Endothelial cell of umbilical vein (primary cell): ENCODE measurements around the gene DDIT3. TPM values are rescaled to one million over a fixed set of nuclear protein-coding genes. Genes with fewer than 3 reads are reported as not detected.

ENCODE experiments used
- BruUV-seq: library from RNA; stranded (reverse); fragments of 400-500 nt; replicated peaks from 2 replicates; lab custom pipeline; 2021; lab: Mats Ljungman, UMichigan
- CTCF ChIA-PET: fragments of 300-600, 350-600 bp; sonication (Branson Sonifier 250); formaldehyde crosslinking; loops from one replicate; lab custom pipeline; 2021; ENCODE audit warnings: antibody characterized with exemption, inconsistent platforms; lab: Charles Lee
- POLR2A ChIA-PET: fragments of 300-600, 350-600 bp; sonication (Branson Sonifier 250); formaldehyde crosslinking; loops from one replicate; lab custom pipeline; 2021; ENCODE audit warnings: antibody characterized with exemption, inconsistent platforms; lab: Charles Lee
- DNase-seq: peaks from one replicate; pipeline ENCODE4 v3.0.0-alpha.2; 2011; ENCODE audit warnings: low read depth, low spot score
- FAIRE-seq: peaks from 2 replicates; lab custom pipeline; 2011; peaks lifted over from hg19 to GRCh38; lab: Jason Lieb, UNC
- H2AFZ ChIP-seq: 2 replicates; pipeline ENCODE4 v1.6.0; 2012; ENCODE audit warnings: low read depth, low read length, control low read depth, inconsistent platforms
- H3K27ac ChIP-seq: 2 replicates; pipeline ENCODE4 v1.5.1; 2011; ENCODE audit warnings: low read depth, mild to moderate bottlenecking, control low read depth, low read length, moderate library complexity; ENCODE audit not compliant: insufficient read depth
- H3K27me3 ChIP-seq, 2 experiments: 2 replicates each; pipeline versions ENCODE4 v1.6.0 to v1.6.1; 2011; ENCODE audit warnings: low read length in 2 of 2, mixed read lengths in 1 of 2; ENCODE audit not compliant: control insufficient read depth in 2 of 2, insufficient read depth in 2 of 2
- H3K36me3 ChIP-seq, 2 experiments: 2 replicates in 1 of 2; 3 replicates in 1 of 2; pipeline ENCODE4 v1.5.1; 2011; ENCODE audit warnings: low read length in 2 of 2, mild to moderate bottlenecking in 1 of 2, moderate library complexity in 1 of 2; ENCODE audit not compliant: control insufficient read depth in 2 of 2, insufficient read depth in 2 of 2; ENCODE audit errors: extremely low read depth in 1 of 2
- H3K4me1 ChIP-seq: 3 replicates; pipeline ENCODE4 v1.5.1; 2011; ENCODE audit warnings: mild to moderate bottlenecking, low read length; ENCODE audit not compliant: control insufficient read depth, insufficient read depth; ENCODE audit errors: extremely low read depth
- H3K4me2 ChIP-seq: 2 replicates; pipeline ENCODE4 v1.6.1; 2011; ENCODE audit warnings: low read length, control low read depth, mixed read lengths; ENCODE audit not compliant: insufficient read depth
- H3K4me3 ChIP-seq, 3 experiments: fragments of 200-600 bp in 1 of 3; sonication (generic), shearing (Covaris generic) in 1 of 3; replicated peaks in 1 of 3; 2 replicates each; pipeline ENCODE4 v1.5.1; 2011 to 2016; ENCODE audit warnings: control low read depth in 3 of 3, low read length in 3 of 3, mild to moderate bottlenecking in 2 of 3, inconsistent platforms in 1 of 3, low read depth in 1 of 3, moderate library complexity in 1 of 3; ENCODE audit not compliant: insufficient read depth in 1 of 3
- H3K79me2 ChIP-seq: 2 replicates; pipeline ENCODE4 v1.6.0; 2012; ENCODE audit warnings: low read length, inconsistent platforms; ENCODE audit not compliant: control insufficient read depth, insufficient read depth
- H3K9ac ChIP-seq: replicated peaks from 2 replicates; pipeline ENCODE3; 2011; ENCODE audit warnings: low read length, control low read depth; ENCODE audit not compliant: insufficient read depth; ENCODE audit errors: extremely low read depth
- H3K9me1 ChIP-seq: replicated peaks from 3 replicates; pipeline ENCODE4 v1.6.0; 2011; ENCODE audit warnings: mild to moderate bottlenecking, low read length; ENCODE audit not compliant: control insufficient read depth, insufficient read depth; ENCODE audit errors: extremely low read depth
- H3K9me3 ChIP-seq: replicated peaks from 2 replicates; pipeline ENCODE4 v1.5.1; 2012; ENCODE audit warnings: low read length, inconsistent platforms; ENCODE audit not compliant: control insufficient read depth, insufficient read depth
- H4K20me1 ChIP-seq: replicated peaks from 2 replicates; pipeline ENCODE3; 2011; ENCODE audit warnings: mild to moderate bottlenecking, low read length; ENCODE audit not compliant: control insufficient read depth, insufficient read depth; ENCODE audit errors: extremely low read depth
- EZH2 ChIP-seq: IDR thresholded peaks from 2 replicates; pipeline ENCODE4 v1.6.1; 2012; ENCODE audit warnings: borderline replicate concordance, low read depth, mild to moderate bottlenecking, moderate library complexity, low read length, inconsistent platforms; ENCODE audit not compliant: severe bottlenecking
- FOS ChIP-seq: IDR thresholded peaks from 2 replicates; pipeline ENCODE4 v1.6.1; 2011; ENCODE audit warnings: mild to moderate bottlenecking, low read length, moderate library complexity, borderline replicate concordance; ENCODE audit not compliant: insufficient read depth
- GATA2 ChIP-seq: IDR thresholded peaks from 2 replicates; pipeline ENCODE4 v1.7.0; 2011; ENCODE audit warnings: low read depth, mild to moderate bottlenecking, moderate library complexity, mixed read lengths, low read length; ENCODE audit not compliant: insufficient read length, insufficient read depth
- JUN ChIP-seq: IDR thresholded peaks from 2 replicates; pipeline ENCODE4 v1.6.1; 2011; ENCODE audit warnings: borderline replicate concordance, low read depth; ENCODE audit not compliant: insufficient read length, insufficient read depth
- MYC ChIP-seq: IDR thresholded peaks from one replicate; pipeline ENCODE4 v1.6.1; 2011; ENCODE audit warnings: mild to moderate bottlenecking, low read depth, low read length
- POLR2A ChIP-seq: IDR thresholded peaks from 2 replicates; pipeline ENCODE4 v1.6.1; 2012; ENCODE audit warnings: low read depth, mild to moderate bottlenecking, control low read depth, low read length
- POLR2AphosphoS5 ChIP-seq: IDR thresholded peaks from 2 replicates; pipeline ENCODE4 v1.6.1; 2012; ENCODE audit warnings: low read depth, mild to moderate bottlenecking, control low read depth, low read length, moderate library complexity; ENCODE audit not compliant: insufficient read depth
- dilution Hi-C: fragments of 300-500 bp; cut with MboI; formaldehyde crosslinking; loops from one replicate; pipeline ENCODE4 v1.15.0; 2019; ENCODE audit warnings: low sequenced_read_pairs; ENCODE audit not compliant: extremely low pct_ligation_motif_present
- intact Hi-C: fragments of 100-400 bp; cut with micrococcal nuclease; formaldehyde crosslinking; loops from one replicate; pipeline ENCODE4 v1.10.0; 2022
- polyA plus RNA-seq, 4 experiments: library from polyadenylated mRNA; depleted of rRNA in 3 of 4; stranded (reverse) in 3 of 4; unstranded in 1 of 4; fragments of >200 nt; gene quantifications; 2 replicates each; pipeline versions ENCODE4 v1.2.1 to v1.2.3, GENCODE V29; 2011 to 2012; ENCODE audit warnings: missing spikeins in 1 of 4
- total RNA-seq: library from RNA; stranded (reverse); gene quantifications from 2 replicates; pipeline ENCODE4 v1.2.3, GENCODE V29; 2021
- TF ChIP-seq, protein P1 (sequence below), 2 donors: IDR thresholded peaks; 1 replicate in 1 of 2; 2 replicates in 1 of 2; pipeline ENCODE4 v1.5.1; 2011; ENCODE audit warnings: low read length in 2 of 2, mild to moderate bottlenecking in 2 of 2, moderate library complexity in 2 of 2, control low read depth in 1 of 2, inconsistent platforms in 1 of 2, low read depth in 1 of 2; ENCODE audit not compliant: insufficient read depth in 1 of 2; ENCODE audit errors: extremely low read depth in 1 of 2
- TF ChIP-seq, protein P2 (sequence below): IDR thresholded peaks from 2 replicates; pipeline ENCODE4 v1.6.1; 2011; ENCODE audit not compliant: insufficient read depth, insufficient read length

The DDIT3 gene
- total and polyA plus RNA-seq, 2 donors (not counting 3 experiments of a cell fraction or from before 2014, with no cell fraction given), result 13.7 to 22.0 TPM

DNA sequence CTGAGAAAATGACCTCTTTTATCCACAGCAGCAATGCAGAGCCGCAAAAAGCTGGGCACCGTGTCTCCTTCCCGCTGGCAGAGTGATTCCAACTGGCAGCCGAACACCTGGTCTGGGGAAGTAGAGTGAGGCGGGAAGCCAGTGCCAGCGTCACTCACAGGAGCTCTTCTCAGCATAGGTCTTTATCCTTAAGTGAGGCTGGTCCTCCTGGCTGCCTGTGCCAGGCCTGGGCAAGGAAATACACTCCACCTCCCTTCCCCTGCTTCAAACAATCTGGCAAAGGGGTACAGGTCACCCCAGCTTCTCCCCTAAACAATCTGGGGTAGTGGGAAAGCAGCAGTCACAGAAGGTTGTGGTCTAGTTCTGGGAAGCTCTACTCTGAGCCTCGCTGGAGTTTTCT, 45.5 kb downstream of the DDIT3 start:
- CTCF ChIA-PET, result interaction anchor here (0.6 to 2.8 kb wide), 6 partner anchors 9 to 109 kb away, joined by 3 to 18 read pairs (median 4); partner anchors contain the start of genes GLI1 and MARS1
- H3K27me3 ChIP-seq, result peaks cover 48 to 66% of the 10 kb centered on the region in 2 experiments

More for the DNA sequence above, 45.5 kb downstream of the DDIT3 start:
- no peak for DNase-seq
- Histone ChIP-seq H2AFZ (no peak overlapping the region), H3K4me1 (peaks cover 12% of the 10 kb centered on the region), H3K4me2 (no peak overlapping the region), H3K27ac (no peak overlapping the region), H4K20me1 (no peaks in the 10 kb centered on the region), H3K79me2 (no peaks in the 10 kb centered on the region), H3K9me1 (no peaks in the 10 kb centered on the region), H3K4me3 (no peak overlapping the region), H3K9ac (no peak overlapping the region), H3K36me3 (no peaks in the 10 kb centered on the region), H3K9me3 (no peaks in the 10 kb centered on the region)
- intact Hi-C loops (no loop called here), dilution Hi-C loops (no loop called here)
- BruUV-seq, result no TSS peak
- no peak for FAIRE-seq
- POLR2A ChIA-PET, result no interaction called here
- TF ChIP-seq, protein P1, sequence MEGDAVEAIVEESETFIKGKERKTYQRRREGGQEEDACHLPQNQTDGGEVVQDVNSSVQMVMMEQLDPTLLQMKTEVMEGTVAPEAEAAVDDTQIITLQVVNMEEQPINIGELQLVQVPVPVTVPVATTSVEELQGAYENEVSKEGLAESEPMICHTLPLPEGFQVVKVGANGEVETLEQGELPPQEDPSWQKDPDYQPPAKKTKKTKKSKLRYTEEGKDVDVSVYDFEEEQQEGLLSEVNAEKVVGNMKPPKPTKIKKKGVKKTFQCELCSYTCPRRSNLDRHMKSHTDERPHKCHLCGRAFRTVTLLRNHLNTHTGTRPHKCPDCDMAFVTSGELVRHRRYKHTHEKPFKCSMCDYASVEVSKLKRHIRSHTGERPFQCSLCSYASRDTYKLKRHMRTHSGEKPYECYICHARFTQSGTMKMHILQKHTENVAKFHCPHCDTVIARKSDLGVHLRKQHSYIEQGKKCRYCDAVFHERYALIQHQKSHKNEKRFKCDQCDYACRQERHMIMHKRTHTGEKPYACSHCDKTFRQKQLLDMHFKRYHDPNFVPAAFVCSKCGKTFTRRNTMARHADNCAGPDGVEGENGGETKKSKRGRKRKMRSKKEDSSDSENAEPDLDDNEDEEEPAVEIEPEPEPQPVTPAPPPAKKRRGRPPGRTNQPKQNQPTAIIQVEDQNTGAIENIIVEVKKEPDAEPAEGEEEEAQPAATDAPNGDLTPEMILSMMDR (IDR thresholded peaks at IDR 0.05; ENCODE audit: extremely low read depth in 1 of 2, insufficient read depth in 1 of 2, low read depth in 1 of 2, low read length in 2 of 2), result no peak
- no peak for TF ChIP-seq POLR2AphosphoS5
- TF ChIP-seq, protein P2, sequence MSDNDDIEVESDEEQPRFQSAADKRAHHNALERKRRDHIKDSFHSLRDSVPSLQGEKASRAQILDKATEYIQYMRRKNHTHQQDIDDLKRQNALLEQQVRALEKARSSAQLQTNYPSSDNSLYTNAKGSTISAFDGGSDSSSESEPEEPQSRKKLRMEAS, result no peak
- no peak for TF ChIP-seq JUN
- no peak for TF ChIP-seq EZH2
- TF ChIP-seq FOS, result no peak
- TF ChIP-seq MYC, result no peak
- no peak for TF ChIP-seq GATA2
- TF ChIP-seq POLR2A, result no peak
